ENCODE data around the gene MORN2.
"Not testable (repeated sequence)": the region's sequence is repeated elsewhere in the genome, so short reads cannot be mapped to it uniquely, and the experiment has no call there.

The MORN2 gene

DNA sequence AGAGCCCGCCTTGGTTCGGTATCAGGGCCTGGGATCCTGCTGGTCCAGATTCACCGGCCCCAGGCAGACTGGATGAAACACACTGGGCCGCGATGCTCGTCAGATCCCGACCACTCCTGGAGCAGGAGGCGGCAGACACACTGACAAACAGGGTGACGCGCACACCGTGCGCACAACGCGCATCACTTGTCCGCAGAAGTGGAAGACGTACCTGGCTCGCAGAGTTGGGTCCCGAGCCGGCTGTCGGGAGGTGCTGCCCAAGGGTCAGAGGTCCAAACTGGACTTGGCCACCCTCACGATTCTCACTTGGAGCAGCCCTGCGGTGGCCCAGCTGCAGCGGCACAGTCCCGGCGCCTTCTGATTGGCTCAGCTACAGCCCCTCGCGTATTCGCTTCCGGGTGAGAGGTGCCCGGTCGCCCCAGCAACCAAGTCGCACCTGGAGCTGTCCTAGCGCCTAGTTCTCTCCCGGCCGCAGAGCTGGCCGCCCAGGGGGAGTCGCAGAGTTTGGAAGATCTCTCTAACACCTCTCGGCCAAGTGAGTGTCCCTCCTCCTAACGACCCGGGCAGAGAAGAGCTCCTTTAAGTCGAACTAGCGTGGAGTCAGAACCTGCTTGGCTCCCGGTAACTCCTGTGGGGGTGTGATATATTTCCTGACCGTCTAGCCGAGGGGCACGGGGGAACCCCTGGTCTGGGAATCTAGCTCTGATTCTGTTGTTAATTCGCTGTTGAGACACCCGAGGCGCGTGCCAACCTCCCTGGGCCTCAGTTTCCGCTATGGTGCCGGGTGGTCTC, at the start of gene MORN2, which contains the start of gene DHX57:
Gene MORN2 (plus strand): TSS at position 401 of the 792 bp plus-strand sequence.
Gene DHX57 (minus strand): TSS at position 359 of the 792 bp plus-strand sequence. CDS start 7,529 bp downstream, outside the sequence.
- peak; percentile 62 to 66 for DNase-seq (ENCODE audit: low read depth in 1 of 2, low spot score in 1 of 2)

DNA sequence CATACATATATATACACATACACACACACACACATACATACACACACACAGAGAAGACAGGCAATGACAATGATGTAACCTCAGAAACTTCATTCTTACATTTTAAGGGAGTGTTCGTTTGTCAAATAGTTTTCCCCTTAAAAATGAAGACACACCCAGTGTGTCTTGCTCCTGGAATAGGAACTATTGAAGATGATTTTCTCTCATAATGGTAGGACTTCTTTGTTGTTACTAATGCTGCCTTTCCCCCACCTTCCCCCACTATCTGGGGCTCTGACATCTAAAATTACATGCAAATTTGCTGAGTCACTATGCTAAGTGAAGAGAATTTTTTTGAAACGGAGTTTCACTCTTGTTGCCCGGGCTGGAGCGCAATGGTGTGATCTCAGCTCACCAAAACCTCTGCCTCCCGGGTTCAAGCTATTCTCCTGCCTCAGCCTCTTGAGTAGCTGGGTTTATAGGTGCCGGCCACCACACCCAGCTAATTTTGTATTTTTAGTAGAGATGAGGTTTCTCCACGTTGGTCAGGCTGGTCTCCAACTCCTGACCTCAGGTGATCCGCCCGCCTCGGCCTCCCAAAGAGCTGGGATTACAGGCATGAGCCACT, 48.1 kb upstream of the MORN2 start:
- DNase-seq (ENCODE audit: low read depth in 1 of 2, low spot score in 1 of 2) = not testable (repeated sequence)

DNA sequence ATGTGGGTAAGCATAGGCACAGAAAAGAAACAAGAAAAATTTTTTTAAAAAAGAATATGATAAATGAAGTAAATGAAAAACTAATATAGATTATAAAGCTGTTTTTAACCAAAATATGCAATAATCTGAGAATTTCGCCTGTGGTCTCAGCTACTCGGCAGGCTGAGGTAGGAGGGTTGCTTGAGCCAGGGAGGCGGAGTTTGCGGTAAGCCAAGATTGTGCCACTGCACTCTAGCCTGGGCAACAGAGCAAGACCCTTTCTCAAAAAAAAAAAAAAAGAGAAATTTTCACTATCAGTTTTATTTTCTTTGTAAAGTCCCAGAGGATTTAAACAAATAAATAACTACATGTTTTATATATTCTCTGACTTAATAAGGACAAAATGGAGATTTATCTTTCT, 47.3 kb upstream of the MORN2 start:
- DNase-seq (ENCODE audit: low read depth in 1 of 2, low spot score in 1 of 2) = no peak

DNA sequence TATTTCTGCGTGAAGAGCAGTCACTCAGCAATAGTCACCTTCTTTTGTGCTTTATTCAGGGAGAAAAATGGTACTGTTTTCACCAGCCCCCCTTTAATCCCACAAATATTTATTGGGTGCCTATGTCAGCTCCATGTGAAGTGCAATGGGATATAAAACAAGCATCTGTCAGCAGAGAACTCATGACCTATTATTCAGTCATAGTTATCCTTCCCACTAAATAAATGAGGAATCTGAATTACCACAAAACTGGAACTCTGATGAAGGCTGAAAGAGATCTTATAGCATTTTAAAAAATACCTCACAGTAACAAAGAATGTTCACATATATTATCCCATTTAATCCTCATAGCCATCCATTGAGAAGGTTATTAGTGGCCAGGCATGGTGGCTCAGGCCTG, 45.8 kb upstream of the MORN2 start:
- DNase-seq (ENCODE audit: low read depth in 1 of 2, low spot score in 1 of 2) = no peak

- DNase-seq (ENCODE audit: low read depth in 1 of 2, low spot score in 1 of 2) = no peak
These were observed 45.1 kb upstream of the MORN2 start for GRCh38 chr2:38830526-38831159.

DNA sequence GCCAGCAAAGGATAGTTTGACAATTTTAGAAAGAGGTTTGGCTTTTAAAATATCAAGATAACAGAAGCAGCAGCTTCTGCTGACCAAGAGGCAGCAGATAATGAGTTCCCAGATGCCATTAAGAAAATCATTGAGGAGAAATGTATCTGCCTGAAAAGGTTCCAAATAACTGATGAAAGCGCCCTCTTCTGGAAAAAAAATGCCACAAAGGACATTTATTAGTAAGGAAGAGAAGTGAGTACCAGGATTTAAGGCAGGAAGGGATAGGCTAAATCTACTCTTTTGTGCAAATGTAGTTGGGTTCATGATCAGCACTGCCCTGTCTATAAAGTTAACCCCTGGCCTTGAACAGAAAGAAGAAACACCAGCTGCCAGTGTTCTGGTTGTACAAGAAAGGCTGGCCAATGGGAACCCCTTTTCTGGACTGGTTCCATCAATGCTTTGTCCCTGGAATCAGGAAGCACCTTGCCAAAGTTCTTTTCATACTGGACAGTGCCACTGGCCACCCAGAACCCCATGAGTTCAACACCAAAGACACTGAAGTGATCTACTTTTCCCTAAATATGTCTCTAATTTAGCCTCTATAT, 40.7 kb upstream of the MORN2 start:
- DNase-seq (ENCODE audit: low read depth in 1 of 2, low spot score in 1 of 2) = no peak

DNA sequence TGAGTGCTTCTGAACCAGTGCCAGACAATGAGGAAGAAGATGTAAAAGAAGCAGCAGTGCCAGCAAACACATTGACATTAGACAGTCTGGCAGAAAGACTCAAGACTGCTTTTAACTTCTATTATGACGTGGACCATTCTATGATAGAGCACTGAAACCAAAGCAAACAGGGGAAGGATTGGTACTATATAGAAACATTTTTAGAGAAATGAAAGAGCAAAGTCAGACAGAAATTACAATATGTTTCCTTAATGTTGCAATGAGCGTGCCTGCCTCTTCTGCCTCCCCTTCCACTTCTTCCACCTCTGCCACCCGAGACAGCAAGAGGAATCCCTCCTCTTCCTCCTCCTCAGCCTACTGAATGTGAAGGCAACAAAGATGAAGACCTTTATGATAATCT, 39.8 kb upstream of the MORN2 start:
- DNase-seq (ENCODE audit: low read depth in 1 of 2, low spot score in 1 of 2) = no peak

- no peak for DNase-seq (ENCODE audit: low read depth in 1 of 2, low spot score in 1 of 2)
These were observed 39.0 kb upstream of the MORN2 start for GRCh38 chr2:38836791-38837190.

DNA sequence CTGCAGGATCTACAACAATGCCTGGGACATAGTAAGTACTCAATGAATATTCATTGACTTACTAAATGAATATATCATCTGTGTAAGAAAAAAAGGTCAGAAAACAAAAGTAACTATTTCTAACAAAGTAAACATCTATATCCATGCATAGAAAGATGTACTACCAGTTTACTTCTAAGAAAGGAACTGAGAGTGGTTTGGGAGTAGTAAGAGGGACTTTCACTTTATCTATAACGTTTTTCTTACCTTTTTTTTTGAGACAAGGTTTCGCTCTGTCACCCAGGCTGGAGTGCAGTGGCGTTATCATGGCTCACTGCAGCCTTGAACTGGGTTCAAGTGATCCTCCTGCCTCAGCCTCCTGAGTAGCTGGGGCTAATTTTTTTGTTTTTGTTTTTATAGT, 25.7 kb upstream of the MORN2 start:
- no peak for DNase-seq (ENCODE audit: low read depth in 1 of 2, low spot score in 1 of 2)

DNA sequence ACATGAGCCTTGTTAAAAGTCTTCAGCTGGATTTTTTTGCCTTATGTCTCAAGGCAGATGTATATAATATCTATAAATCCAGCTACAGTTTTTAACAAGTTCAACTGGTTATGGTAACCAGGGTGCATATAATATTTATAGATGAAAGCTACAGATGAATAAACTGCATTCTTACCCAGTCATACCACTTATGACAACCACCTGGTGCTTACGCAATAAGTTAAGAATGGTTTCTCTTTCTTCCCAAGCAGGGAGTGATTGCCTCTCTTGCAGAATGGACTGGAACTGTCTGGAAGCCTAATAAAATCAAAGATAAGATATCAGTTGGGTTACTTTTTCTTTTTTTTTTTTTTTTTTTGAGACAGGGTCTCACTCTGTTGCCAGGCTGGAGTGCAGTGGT, 19.6 kb upstream of the MORN2 start:
- DNase-seq (ENCODE audit: low read depth in 1 of 2, low spot score in 1 of 2) = no peak

- no peak for DNase-seq (ENCODE audit: low read depth in 1 of 2, low spot score in 1 of 2)
These were observed 13.3 kb upstream of the MORN2 start for GRCh38 chr2:38862476-38862875.

GRCh38 chr2:38863061-38863695, 12.6 kb upstream of the MORN2 start:
- DNase-seq (ENCODE audit: low read depth in 1 of 2, low spot score in 1 of 2) = no peak

GRCh38 chr2:38866773-38867443, 8.9 kb upstream of the MORN2 start:
- DNase-seq (ENCODE audit: low read depth in 1 of 2, low spot score in 1 of 2) = no peak

DNA sequence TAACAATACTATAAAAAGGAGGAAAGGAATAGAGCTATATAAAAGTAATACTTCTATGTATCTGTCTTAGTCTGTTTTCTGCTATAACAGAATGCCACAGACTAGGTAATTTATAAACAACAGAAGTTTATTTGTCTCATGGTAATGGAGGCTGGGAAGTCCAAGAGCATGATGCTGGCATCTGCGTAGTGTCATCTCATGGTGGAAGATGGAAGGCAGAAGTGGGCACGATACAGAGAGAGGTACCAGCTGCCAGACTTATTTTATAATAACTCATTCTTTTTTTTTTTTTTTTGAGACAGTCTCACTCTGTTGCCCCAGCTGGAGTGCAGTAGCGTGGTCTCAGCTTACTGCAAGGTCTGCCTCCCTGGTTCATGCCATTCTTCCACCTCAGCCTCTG, 4.3 kb upstream of the MORN2 start:
- DNase-seq (ENCODE audit: low read depth in 1 of 2, low spot score in 1 of 2) = no peak

- no peak for DNase-seq (ENCODE audit: low read depth in 1 of 2, low spot score in 1 of 2)
These were observed 2.0 kb upstream of the MORN2 start for GRCh38 chr2:38873763-38874162.

DNA sequence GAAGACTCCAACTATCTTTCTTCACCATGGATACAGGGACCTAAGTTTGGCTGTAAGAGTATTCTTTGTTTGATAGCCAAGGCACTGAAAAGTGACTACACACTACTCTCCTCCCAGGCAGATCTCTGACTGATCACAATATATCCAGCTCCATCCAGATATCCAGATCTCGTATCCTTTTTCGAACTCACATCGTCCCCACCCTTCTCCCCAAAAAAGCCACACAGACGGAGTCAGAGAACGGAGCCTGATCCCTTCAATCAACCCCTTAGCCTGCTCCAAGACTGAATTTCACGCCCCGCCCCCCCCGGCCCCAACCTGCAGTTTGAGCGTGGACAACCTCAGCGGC, 575 bp upstream of the MORN2 start:
- DNase-seq (ENCODE audit: low read depth in 1 of 2, low spot score in 1 of 2) = no peak

DNA sequence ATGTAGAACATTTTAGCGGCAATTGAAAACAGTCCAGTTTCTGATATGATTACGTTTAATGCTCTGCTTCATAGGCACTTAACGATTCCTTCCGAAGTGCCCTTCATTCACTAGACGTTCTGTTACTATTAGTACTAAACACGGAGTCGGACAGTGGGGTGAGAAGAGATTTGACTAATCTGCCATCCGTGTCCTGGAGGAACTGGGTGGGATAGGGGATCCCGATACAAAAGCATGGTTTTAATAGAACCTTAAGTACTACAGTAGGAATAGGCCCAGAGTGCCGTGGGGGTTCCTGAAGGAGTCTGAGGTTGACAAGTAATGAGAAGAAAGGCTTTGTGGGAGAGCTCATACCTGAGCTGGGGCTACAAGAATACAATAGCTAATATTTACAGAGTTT, 631 bp downstream of the MORN2 start:
- DNase-seq (ENCODE audit: low read depth in 1 of 2, low spot score in 1 of 2) = no peak

DNA sequence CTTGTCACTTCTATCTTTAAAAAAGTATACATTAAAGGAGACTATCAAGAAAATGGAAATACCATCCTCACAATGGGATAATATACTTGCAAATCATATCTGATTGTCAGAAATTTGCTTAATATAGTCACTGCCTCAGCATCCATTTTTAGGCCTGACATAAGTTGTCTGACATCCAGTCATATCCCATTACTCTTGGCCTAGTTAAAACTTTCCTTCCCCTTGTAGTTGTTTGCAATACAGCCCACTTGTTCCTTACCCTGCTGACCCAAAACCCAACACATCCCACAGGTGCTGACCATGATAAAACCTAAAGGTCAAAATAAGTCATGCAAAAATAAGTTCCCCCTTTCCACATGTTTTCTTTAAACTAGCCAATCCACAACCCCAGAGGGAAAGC, 10.3 kb downstream of the MORN2 start:
- no peak for DNase-seq (ENCODE audit: low read depth in 1 of 2, low spot score in 1 of 2)

DNA sequence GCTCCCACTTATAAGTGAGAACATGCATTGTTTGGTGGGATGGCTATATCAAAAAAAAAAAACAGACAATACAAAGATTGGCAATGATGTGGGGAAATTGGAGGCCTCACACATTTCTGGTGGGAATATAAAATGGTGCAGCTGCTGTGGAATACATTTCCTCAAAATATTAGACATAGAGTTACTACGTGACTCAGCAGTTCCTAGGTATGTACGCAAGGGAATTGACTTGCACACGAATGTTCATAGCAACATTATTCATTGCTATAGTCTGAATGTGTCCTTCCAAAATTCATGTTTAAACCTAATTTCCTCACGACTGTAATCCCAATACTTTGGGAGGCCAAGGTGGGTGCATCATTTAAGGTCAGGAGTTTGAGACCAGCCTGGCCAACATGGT, 11.6 kb downstream of the MORN2 start:
- no peak for DNase-seq (ENCODE audit: low read depth in 1 of 2, low spot score in 1 of 2)

- DNase-seq (ENCODE audit: low read depth in 1 of 2, low spot score in 1 of 2) = no peak
These were observed 12.3 kb downstream of the MORN2 start for GRCh38 chr2:38887902-38888554.
